AG04449 (cell line): Measurements from ENCODE around the gene RACK1.

Experiments
- CTCF ChIA-PET: fragments of 350-600 bp; formaldehyde crosslinking; extraction: SDS; loops from one replicate; lab custom pipeline; 2021; ENCODE audit warnings: antibody characterized with exemption; lab: Yijun Ruan, JAX
- POLR2A ChIA-PET: fragments of 400-600, 350-600 bp; formaldehyde crosslinking; extraction: SDS; loops from one replicate; lab custom pipeline; 2020; ENCODE audit warnings: antibody characterized with exemption, inconsistent platforms; lab: Yijun Ruan, JAX
- DNase-seq: peaks from one replicate; pipeline ENCODE4 v3.0.0-alpha.2; 2010; ENCODE audit warnings: low read depth, low spot score
- H3K4me3 ChIP-seq: 2 replicates; pipeline ENCODE4 v1.5.1; 2011; ENCODE audit warnings: low read depth, mild to moderate bottlenecking, control low read depth, low read length
- TF ChIP-seq, protein P1 (sequence below): IDR thresholded peaks from one replicate; pipeline ENCODE4 v1.5.1; 2011; ENCODE audit warnings: mild to moderate bottlenecking, moderate library complexity, low read length, control low read depth, inconsistent platforms; ENCODE audit not compliant: insufficient read depth; ENCODE audit errors: missing control alignments

Gene RACK1

DNA sequence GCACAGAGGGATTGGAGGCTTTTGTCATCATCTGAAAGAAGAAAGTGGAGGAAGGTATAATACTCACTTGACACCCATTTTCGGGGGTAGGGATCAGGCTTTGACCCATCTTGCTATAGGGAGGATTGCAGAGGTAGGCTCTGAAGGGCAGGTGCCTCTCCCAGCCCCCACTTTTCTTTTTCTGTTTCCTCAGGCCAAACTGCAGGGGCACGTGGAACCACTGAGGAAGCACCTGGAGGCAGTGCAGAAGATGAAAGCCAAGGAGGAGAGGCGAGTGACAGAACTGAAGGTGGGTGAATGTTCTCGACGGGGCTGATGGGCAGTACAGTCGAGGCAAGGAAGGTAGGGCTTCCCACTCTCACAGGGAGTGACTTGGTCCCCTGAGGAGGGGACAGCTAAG, 13.2 kb downstream of the RACK1 start:
- POLR2A ChIA-PET, result no interaction called here
- DNase-seq, result no peak
- CTCF ChIA-PET, result interaction anchor here (1.5 kb wide), 1 partner anchor 9 kb away, joined by 4 read pairs; no protein-coding TSS in a partner anchor
- no peak overlapping the region for H3K4me3 ChIP-seq
- TF ChIP-seq, protein P1, sequence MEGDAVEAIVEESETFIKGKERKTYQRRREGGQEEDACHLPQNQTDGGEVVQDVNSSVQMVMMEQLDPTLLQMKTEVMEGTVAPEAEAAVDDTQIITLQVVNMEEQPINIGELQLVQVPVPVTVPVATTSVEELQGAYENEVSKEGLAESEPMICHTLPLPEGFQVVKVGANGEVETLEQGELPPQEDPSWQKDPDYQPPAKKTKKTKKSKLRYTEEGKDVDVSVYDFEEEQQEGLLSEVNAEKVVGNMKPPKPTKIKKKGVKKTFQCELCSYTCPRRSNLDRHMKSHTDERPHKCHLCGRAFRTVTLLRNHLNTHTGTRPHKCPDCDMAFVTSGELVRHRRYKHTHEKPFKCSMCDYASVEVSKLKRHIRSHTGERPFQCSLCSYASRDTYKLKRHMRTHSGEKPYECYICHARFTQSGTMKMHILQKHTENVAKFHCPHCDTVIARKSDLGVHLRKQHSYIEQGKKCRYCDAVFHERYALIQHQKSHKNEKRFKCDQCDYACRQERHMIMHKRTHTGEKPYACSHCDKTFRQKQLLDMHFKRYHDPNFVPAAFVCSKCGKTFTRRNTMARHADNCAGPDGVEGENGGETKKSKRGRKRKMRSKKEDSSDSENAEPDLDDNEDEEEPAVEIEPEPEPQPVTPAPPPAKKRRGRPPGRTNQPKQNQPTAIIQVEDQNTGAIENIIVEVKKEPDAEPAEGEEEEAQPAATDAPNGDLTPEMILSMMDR, result no peak

DNA sequence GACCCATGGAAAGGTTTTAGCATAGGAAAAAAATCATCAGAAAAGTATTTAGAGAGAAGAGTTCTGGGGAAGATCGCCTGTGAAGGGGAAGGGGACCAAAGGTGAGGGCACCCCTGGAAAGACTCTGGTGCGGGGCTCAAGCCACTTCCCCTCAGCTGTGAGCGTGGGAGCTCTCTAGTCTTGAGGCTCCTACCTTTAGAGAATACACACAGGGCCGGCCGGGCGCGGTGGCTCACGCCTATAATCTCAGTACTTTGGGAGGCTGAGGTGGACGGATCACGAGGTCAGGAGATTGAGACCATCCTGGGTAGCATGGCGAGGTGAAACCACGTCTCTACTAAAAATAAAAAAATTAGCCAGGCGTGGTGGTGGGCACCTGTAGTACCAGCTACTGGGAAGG, 13.7 kb downstream of the RACK1 start:
- TF ChIP-seq, protein P1, result no peak
- ChIA-PET CTCF (interaction anchor here (0.9 kb wide), 1 partner anchor 9 kb away, joined by 3 read pairs; no protein-coding TSS in a partner anchor), POLR2A (interaction anchor here (1.0 kb wide), 1 partner anchor 9 kb away, joined by 3 read pairs; no protein-coding TSS in a partner anchor)
- H3K4me3 ChIP-seq, result no peak overlapping the region
- DNase-seq, result no peak

DNA sequence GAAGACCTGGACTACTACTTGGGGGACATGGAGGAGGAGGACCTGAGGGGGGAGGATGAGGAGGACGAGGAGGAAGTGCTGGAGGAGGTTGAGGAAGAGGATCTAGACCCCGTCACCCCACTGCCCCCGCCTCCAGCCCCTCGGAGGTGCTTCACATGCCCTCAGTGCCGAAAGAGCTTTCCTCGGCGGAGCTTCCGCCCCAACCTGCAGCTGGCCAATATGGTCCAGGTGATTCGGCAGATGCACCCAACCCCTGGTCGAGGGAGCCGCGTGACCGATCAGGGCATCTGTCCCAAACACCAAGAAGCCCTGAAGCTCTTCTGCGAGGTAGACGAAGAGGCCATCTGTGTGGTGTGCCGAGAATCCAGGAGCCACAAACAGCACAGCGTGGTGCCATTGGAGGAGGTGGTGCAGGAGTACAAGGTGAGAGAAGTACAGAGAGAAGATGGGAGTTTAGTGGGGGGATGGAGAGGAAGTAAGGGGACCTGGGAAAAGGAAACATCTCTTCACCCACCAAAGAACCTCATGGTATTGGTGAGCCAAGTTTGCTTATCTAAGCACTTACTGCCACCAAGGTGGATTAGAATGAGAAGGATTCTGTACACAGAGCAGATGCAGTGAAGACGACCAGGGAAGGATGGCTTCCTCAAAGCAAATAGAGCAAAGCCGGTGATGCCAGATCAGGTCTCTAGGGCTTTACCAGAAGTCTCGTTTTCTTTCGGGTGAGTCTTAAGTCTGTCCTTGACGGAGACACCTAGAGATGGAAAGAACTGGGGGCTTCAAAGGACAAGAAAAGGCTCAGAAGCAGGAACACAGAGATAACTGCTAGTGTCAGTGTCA, 19.1 kb downstream of the RACK1 start:
- CTCF ChIA-PET, result no interaction called here

DNA sequence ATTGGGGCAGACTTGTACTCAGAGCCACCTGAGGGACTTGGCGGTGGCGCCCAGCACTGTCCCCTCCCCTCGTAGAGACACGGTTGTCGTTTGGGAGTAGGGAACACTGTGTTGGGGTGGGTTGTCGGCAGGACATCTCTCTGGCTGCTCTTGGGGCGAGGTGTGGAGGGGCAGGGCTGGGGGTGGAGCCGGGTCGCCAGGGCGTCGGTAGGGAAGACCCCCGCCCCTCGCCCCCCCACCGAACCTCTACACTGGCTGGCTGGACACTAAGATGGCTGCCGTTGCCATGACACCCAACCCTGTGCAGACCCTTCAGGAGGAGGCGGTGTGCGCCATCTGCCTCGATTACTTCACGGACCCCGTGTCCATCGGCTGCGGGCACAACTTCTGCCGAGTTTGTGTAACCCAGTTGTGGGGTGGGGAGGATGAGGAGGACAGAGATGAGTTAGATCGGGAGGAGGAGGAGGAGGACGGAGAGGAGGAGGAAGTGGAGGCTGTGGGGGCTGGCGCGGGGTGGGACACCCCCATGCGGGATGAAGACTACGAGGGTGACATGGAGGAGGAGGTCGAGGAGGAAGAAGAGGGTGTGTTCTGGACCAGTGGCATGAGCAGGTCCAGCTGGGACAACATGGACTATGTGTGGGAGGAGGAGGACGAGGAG, 19.8 kb downstream of the RACK1 start:
- DNase-seq, result no peak
- CTCF ChIA-PET, result interaction anchor here (1.0 to 1.3 kb wide), 2 partner anchors 17 to 39 kb away, joined by 3 to 4 read pairs; no protein-coding TSS in a partner anchor
- POLR2A ChIA-PET, result interaction anchor here (0.5 to 5.5 kb wide), 14 partner anchors 11 to 51 kb away, joined by 3 to 40 read pairs (median 4); partner anchors contain the start of genes RACK1, TRIM52 and TRIM7

More for the DNA sequence above, 19.1 kb downstream of the RACK1 start:
- no peak for DNase-seq
- H3K4me3 ChIP-seq, result peak overlapping the region; percentile 96
- TF ChIP-seq, protein P1, result no peak
- POLR2A ChIA-PET, result interaction anchor here (1.0 to 5.5 kb wide), 2 partner anchors 10 to 19 kb away, joined by 3 to 40 read pairs; partner anchors contain the start of gene RACK1

DNA sequence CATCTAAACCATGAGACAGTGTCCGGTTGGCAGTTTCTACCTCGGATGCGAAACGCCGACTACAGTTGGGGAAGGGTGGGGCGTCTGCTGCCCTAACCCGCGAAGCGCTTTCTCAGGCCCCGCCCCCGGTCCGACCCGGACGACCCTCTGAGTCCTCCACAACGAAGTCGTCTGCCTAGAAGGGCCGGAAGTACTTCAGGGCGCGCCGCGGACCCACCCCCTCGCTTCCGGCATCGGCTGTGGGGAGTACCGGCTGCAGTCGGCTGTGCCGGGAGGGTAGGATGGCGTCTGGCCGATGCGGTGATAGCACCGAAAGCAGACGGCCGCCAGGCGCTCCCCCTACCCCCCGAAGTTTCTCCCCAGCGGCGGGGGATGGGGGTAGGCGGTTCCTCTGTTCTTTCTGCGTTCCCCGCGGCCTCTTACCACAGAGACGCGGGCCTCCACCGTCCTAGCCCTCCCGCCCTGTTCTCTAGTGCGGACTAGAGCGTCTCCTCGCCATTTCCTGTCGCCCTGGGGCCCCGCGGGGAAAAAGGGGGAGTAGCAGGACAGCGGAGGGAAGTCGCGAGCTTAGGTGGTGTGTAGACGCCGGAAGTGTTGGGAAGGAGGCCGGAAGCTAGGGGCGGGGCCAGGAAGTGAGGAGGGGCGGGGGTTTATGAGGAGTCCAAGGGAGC, 20.5 kb downstream of the RACK1 start, which contains the start of gene TRIM41:
Gene TRIM41, plus strand, starts transcription at position 224 of the 671 bp plus-strand sequence. CDS start 719 bp downstream, outside the sequence.
- H3K4me3 ChIP-seq, result peak within 1 kb of the TSS; percentile 96
- TF ChIP-seq, protein P1, result no peak
- ChIA-PET CTCF (interaction anchor here (1.0 to 1.9 kb wide), 4 partner anchors 16 to 38 kb away, joined by 3 to 7 read pairs (median 4); no protein-coding TSS in a partner anchor), POLR2A (interaction anchor here (0.5 to 5.5 kb wide), 15 partner anchors 12 to 51 kb away, joined by 3 to 40 read pairs (median 5); partner anchors contain the start of genes RACK1, TRIM52 and TRIM7)
- peak; percentile 86 for DNase-seq

More for the DNA sequence above, 19.8 kb downstream of the RACK1 start:
- TF ChIP-seq, protein P1, result no peak
- H3K4me3 ChIP-seq, result peak overlapping the region; percentile 96
